ENCODE measurements around the gene ABCA3.

DNA sequence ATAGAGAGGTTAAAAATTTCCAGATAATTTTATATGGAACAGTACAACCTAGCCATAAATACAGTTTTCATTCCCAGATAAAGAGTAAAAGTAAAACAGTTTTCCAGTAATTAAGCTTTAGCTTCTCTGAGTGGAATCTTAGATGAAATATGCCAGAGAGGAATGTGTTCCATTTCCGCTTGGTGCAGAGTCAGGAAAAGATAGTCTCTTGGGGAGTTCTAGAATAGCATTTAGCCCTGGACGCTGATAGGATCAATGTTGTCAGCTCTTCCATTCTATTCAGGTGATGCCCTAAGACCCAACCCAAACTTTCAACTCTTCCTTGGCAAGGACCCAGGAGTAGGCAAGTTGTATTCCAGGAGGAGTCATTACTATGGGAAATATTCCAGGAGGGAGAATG is 30.9 kb upstream of the ABCA3 start:
- TF ChIP-seq, protein P1, sequence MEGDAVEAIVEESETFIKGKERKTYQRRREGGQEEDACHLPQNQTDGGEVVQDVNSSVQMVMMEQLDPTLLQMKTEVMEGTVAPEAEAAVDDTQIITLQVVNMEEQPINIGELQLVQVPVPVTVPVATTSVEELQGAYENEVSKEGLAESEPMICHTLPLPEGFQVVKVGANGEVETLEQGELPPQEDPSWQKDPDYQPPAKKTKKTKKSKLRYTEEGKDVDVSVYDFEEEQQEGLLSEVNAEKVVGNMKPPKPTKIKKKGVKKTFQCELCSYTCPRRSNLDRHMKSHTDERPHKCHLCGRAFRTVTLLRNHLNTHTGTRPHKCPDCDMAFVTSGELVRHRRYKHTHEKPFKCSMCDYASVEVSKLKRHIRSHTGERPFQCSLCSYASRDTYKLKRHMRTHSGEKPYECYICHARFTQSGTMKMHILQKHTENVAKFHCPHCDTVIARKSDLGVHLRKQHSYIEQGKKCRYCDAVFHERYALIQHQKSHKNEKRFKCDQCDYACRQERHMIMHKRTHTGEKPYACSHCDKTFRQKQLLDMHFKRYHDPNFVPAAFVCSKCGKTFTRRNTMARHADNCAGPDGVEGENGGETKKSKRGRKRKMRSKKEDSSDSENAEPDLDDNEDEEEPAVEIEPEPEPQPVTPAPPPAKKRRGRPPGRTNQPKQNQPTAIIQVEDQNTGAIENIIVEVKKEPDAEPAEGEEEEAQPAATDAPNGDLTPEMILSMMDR (IDR thresholded peaks at IDR 0.05) = no peak
- no peak for TF ChIP-seq POLR2AphosphoS5 (IDR thresholded peaks at IDR 0.05)
- no peak for TF ChIP-seq POLR2A (IDR thresholded peaks at IDR 0.05)

All from prostate gland (tissue), 2 donors.